Stimulated activated CD4-positive, alpha-beta T cell treated with anti-CD3 and anti-CD28 coated beads, Interleukin-1b, Interleukin-23, amount 100 ng/mL, for 4 hours (primary cell): Measurements from ENCODE around the gene DENND1A.

ENCODE experiments used
- DNase-seq, 2 donors: peaks; one replicate each; pipeline ENCODE4 v3.0.0-alpha.2; 2020; ENCODE audit warnings: low read depth in 2 of 2

DENND1A gene

GRCh38 chr9:123541411-123541810 is 388.5 kb downstream of the DENND1A start:
- DNase-seq, result no peak

GRCh38 chr9:123540457-123540856 is 389.5 kb downstream of the DENND1A start:
- DNase-seq, result no peak

- no peak for DNase-seq
Measured at GRCh38 chr9:123537809-123538208, 392.1 kb downstream of the DENND1A start.

GRCh38 chr9:123536455-123536868 is 393.5 kb downstream of the DENND1A start:
- DNase-seq, result no peak

- DNase-seq, result no peak
Measured at GRCh38 chr9:123534336-123534735, 395.6 kb downstream of the DENND1A start.

- DNase-seq, result no peak
Measured at GRCh38 chr9:123530244-123530643, 399.7 kb downstream of the DENND1A start.

- no peak for DNase-seq
Measured at GRCh38 chr9:123528501-123528900, 401.4 kb downstream of the DENND1A start.

GRCh38 chr9:123527981-123528380 is 401.9 kb downstream of the DENND1A start:
- DNase-seq, result no peak

- DNase-seq, result no peak
Measured at GRCh38 chr9:123525957-123526356, 404.0 kb downstream of the DENND1A start.

- no peak for DNase-seq
Measured at GRCh38 chr9:123525424-123525823, 404.5 kb downstream of the DENND1A start.

GRCh38 chr9:123524866-123525265 is 405.1 kb downstream of the DENND1A start:
- no peak for DNase-seq

- no peak for DNase-seq
Measured at GRCh38 chr9:123523845-123524244, 406.1 kb downstream of the DENND1A start.

- DNase-seq, result no peak
Measured at GRCh38 chr9:123523001-123523400, 406.9 kb downstream of the DENND1A start.

GRCh38 chr9:123522251-123522650 is 407.7 kb downstream of the DENND1A start:
- no peak for DNase-seq

- DNase-seq, result no peak
Measured at GRCh38 chr9:123518338-123518737, 411.6 kb downstream of the DENND1A start.

GRCh38 chr9:123517512-123517911 is 412.4 kb downstream of the DENND1A start:
- no peak for DNase-seq

- DNase-seq, result no peak
Measured at GRCh38 chr9:123514766-123515165, 415.2 kb downstream of the DENND1A start.

- no peak for DNase-seq
Measured at GRCh38 chr9:123513554-123513953, 416.4 kb downstream of the DENND1A start.

- DNase-seq, result no peak
Measured at GRCh38 chr9:123511326-123512277, 418.3 kb downstream of the DENND1A start.

GRCh38 chr9:123509646-123510045 is 420.3 kb downstream of the DENND1A start:
- DNase-seq, result no peak

- DNase-seq, result no peak
Measured at GRCh38 chr9:123508048-123508447, 421.9 kb downstream of the DENND1A start.

GRCh38 chr9:123505496-123505895 is 424.4 kb downstream of the DENND1A start:
- no peak for DNase-seq

- DNase-seq, result no peak
Measured at GRCh38 chr9:123500336-123500735, 429.6 kb downstream of the DENND1A start.

GRCh38 chr9:123497830-123498229 is 432.1 kb downstream of the DENND1A start:
- no peak for DNase-seq
